Glutamatergic neuron (in vitro differentiated cells): ENCODE measurements around the gene MPLKIP. TPM values are rescaled to one million over a fixed set of nuclear protein-coding genes. Genes with fewer than 3 reads are reported as not detected.
"Not testable (repeated sequence)": the region's sequence is repeated elsewhere in the genome, so short reads cannot be mapped to it uniquely, and the experiment has no call there.

ENCODE experiments used
- DNase-seq: peaks from one replicate; pipeline ENCODE4 v3.0.0; 2022
- H3K27ac Mint-ChIP-seq: one replicate; pipeline ENCODE4 v1.8.0; 2020; ENCODE audit warnings: mild to moderate bottlenecking, mixed read lengths, inconsistent platforms; ENCODE audit not compliant: unreplicated experiment
- H3K27me3 Mint-ChIP-seq: one replicate; pipeline ENCODE4 v1.8.0; 2020; ENCODE audit warnings: mild to moderate bottlenecking, moderate library complexity, mixed read lengths, inconsistent platforms; ENCODE audit not compliant: unreplicated experiment
- H3K36me3 Mint-ChIP-seq: one replicate; pipeline ENCODE4 v1.8.0; 2020; ENCODE audit warnings: mild to moderate bottlenecking, mixed read lengths, inconsistent platforms; ENCODE audit not compliant: unreplicated experiment
- H3K4me1 Mint-ChIP-seq: one replicate; pipeline ENCODE4 v1.8.0; 2020; ENCODE audit warnings: mild to moderate bottlenecking, low read depth, mixed read lengths, inconsistent platforms; ENCODE audit not compliant: unreplicated experiment
- H3K4me3 Mint-ChIP-seq: one replicate; pipeline ENCODE4 v1.8.0; 2020; ENCODE audit warnings: mild to moderate bottlenecking, mixed read lengths, inconsistent platforms; ENCODE audit not compliant: unreplicated experiment
- H3K9me3 Mint-ChIP-seq: one replicate; pipeline ENCODE4 v1.8.0; 2020; ENCODE audit warnings: mild to moderate bottlenecking, moderate library complexity, mixed read lengths, inconsistent platforms; ENCODE audit not compliant: unreplicated experiment
- CTCF ChIP-seq: fragments of 200-600 bp; sonication (generic); IDR thresholded peaks from one replicate; pipeline ENCODE4 v1.5.0; 2021; ENCODE audit not compliant: partially characterized antibody, unreplicated experiment
- total RNA-seq: library from RNA; stranded (reverse); fragmentation: NEBNext Ultra II Directional; extraction: Animal tissue kit (Norgen Biotek cat#: 25700); gene quantifications from one replicate; pipeline ENCODE4 v1.2.1, GENCODE V29; 2021; ENCODE audit not compliant: unreplicated experiment

The MPLKIP gene
- total RNA-seq, 1 donor from 2014 or later, result 29.9 TPM

DNA sequence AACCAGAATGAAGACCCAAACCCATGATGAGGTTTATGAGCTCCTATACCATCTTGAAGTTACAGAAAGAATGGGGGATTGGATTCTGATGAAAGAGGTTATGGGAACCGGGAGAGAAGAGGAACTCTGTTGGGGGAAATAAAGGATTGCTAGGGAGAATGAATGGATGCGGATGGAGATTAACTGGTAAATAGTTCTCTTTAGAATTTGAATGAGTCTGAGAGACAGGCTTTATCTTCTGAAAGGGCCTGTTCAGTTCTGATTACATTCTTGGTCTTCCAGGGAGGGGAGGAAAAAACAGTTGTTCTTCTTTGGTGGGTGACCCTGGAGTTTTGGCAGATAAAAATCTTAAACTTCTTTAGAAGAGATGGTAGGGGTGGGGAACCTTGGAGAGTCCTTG is 14.2 kb upstream of the MPLKIP start:
- no peak overlapping the region for H3K27ac Mint-ChIP-seq
- no peak overlapping the region for H3K4me3 Mint-ChIP-seq
- TF ChIP-seq CTCF, result no peak
- H3K4me1 Mint-ChIP-seq, result no peaks in the 10 kb centered on the region
- H3K27me3 Mint-ChIP-seq, result peaks cover 2% of the 10 kb centered on the region
- H3K9me3 Mint-ChIP-seq, result no peaks in the 10 kb centered on the region
- peaks cover 11% of the 10 kb centered on the region for H3K36me3 Mint-ChIP-seq
- DNase-seq, result no peak

DNA sequence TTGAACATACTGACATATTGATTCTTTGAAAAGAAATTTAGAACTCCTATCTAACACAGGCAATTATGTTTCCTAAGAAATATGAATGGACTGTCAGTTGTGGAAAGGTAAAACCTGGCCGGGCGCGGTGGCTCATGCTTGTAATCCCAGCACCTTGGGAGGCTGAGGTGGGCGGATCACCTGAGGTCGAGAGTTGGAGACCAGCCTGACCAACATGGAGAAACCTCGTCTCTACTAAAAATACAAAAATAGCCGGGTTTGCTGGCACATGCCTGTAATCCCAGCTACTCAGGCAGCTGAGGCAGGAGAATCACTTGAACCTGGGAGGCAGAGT is 13.8 kb upstream of the MPLKIP start:
- not testable (repeated sequence) for DNase-seq

DNA sequence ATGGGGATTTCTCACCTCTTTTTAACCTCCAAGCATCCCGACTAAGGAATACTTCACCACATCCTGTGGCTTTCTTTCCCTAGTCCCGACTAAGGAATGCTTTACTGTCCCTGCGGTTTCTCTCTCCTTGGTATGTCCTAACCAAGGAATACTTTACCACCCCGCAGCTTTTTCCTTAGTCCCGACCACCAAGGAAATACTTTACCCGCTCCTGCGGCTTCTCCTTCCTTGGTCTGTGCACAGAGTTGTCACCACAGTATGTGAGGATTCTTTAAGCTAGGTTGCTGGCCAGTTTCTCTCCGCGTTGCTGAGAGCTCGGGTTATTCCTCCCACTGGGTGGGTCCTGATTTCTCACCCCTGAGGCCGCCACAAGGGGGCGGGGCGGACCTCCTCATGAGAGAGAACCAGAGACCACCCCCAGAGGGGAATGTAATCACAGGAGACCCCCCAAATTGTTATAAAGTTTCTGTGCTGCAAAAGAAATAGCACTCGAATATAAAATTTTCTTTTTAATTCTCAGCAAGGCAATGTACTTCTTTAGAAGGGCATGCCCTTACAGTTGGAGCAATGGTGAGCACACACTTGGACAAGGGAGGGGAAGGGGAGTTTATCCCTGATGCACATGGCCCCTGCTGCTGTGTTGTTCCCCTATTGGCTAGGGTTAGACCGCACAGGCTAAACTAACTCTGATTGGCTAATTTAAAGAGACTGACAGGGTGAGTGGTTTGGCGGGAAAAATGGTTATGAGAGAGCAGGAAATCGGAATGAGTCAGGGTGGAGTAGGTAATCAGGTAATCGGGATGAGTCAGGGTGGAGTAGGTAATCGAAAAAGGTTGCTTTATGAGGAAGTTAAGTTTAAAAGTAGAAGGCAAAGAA is 13.2 kb upstream of the MPLKIP start:
- Mint-ChIP-seq H3K27me3 (peaks cover 2% of the 10 kb centered on the region), H3K9me3 (no peaks in the 10 kb centered on the region), H3K36me3 (peaks cover 11% of the 10 kb centered on the region), H3K4me3 (no peak overlapping the region), H3K4me1 (no peaks in the 10 kb centered on the region), H3K27ac (no peak overlapping the region)
- DNase-seq, result no peak
- no peak for TF ChIP-seq CTCF

More for the DNA sequence above, 13.8 kb upstream of the MPLKIP start:
- not testable (repeated sequence) for H3K4me3 Mint-ChIP-seq, H3K27ac Mint-ChIP-seq, H3K4me1 Mint-ChIP-seq, H3K9me3 Mint-ChIP-seq, H3K27me3 Mint-ChIP-seq
- H3K36me3 Mint-ChIP-seq, result peaks cover 11% of the 10 kb centered on the region

- H3K36me3 Mint-ChIP-seq, result peaks cover 11% of the 10 kb centered on the region
- not testable (repeated sequence) for H3K27ac Mint-ChIP-seq, H3K4me1 Mint-ChIP-seq, DNase-seq, H3K27me3 Mint-ChIP-seq, H3K9me3 Mint-ChIP-seq, H3K4me3 Mint-ChIP-seq
Observed at GRCh38 chr7:40145596-40146130, 11.2 kb upstream of the MPLKIP start.

DNA sequence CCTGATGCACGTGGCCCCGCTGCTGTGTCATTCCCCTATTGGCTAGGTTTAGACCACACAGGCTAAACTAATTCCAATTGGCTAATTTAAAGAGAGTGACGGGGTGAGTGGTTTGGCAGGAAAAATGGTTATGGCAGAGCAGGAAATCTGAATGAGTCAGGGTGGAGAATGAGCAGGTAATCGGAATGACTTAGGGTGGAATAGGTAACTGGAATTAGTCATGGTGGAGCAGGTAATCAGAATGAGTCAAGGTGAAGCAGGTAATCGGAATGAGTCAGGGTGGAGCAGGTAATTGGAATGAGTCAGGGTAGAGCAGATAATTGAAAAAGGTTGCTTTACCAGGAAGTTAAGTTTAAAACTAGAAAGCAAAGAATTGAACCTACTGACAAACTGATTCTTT is 7.5 kb upstream of the MPLKIP start:
- not testable (repeated sequence) for H3K36me3 Mint-ChIP-seq, H3K4me3 Mint-ChIP-seq, H3K4me1 Mint-ChIP-seq, H3K9me3 Mint-ChIP-seq, DNase-seq, H3K27me3 Mint-ChIP-seq, H3K27ac Mint-ChIP-seq

DNA sequence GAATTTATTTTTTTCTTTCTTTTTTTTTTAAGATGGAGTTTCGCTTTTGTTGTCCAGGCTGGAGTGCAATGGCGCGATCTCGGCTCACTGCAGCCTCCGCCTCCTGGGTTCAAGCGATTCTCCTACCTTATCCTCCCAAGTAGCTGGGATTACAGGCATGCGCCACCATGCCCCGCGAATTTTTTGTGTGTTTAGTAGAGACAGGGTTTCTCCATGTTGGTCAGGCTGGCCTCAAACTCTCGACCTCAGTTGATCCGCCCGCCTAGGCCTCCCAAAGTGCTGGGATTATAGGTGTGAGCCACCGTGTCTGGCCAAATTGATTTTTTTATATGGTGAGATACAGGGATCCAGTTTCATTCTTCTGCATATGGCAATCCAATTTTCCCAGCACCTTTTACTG is 5.5 kb upstream of the MPLKIP start:
- not testable (repeated sequence) for H3K27ac Mint-ChIP-seq, H3K4me1 Mint-ChIP-seq, H3K27me3 Mint-ChIP-seq, H3K4me3 Mint-ChIP-seq, H3K36me3 Mint-ChIP-seq, H3K9me3 Mint-ChIP-seq, DNase-seq

GRCh38 chr7:40138973-40139372 is 4.6 kb upstream of the MPLKIP start:
- no peak for DNase-seq
- peaks cover 6% of the 10 kb centered on the region for H3K9me3 Mint-ChIP-seq
- TF ChIP-seq CTCF, result no peak
- no peaks in the 10 kb centered on the region for H3K36me3 Mint-ChIP-seq
- H3K4me1 Mint-ChIP-seq, result no peaks in the 10 kb centered on the region
- no peak overlapping the region for H3K4me3 Mint-ChIP-seq
- H3K27ac Mint-ChIP-seq, result no peak overlapping the region
- peaks cover 2% of the 10 kb centered on the region for H3K27me3 Mint-ChIP-seq
